Keratinocyte (primary cell): ENCODE data around the gene STMN3. TPM values are rescaled to one million over a fixed set of nuclear protein-coding genes. Genes with fewer than 3 reads are reported as not detected.

Source experiments
- DNase-seq: peaks from one replicate; pipeline ENCODE4 v3.0.0-alpha.2; 2011; ENCODE audit warnings: low read depth, missing footprints, low spot score
- FAIRE-seq: peaks from 2 replicates; lab custom pipeline; 2011; peaks lifted over from hg19 to GRCh38; lab: Jason Lieb, UNC
- H2AFZ ChIP-seq: 2 replicates; pipeline ENCODE4 v1.6.0; 2012; ENCODE audit warnings: low read length, control low read depth, inconsistent platforms; ENCODE audit not compliant: control insufficient read depth
- H3K27ac ChIP-seq: 2 replicates; pipeline ENCODE4 v1.5.1; 2011; ENCODE audit warnings: low read length; ENCODE audit not compliant: control insufficient read depth, insufficient read depth
- H3K27me3 ChIP-seq: 3 replicates; pipeline ENCODE4 v1.6.0; 2011; ENCODE audit warnings: low read length; ENCODE audit not compliant: control insufficient read depth, insufficient read depth; ENCODE audit errors: extremely low read depth
- H3K36me3 ChIP-seq, 2 experiments: 2 replicates in 1 of 2; 3 replicates in 1 of 2; pipeline ENCODE4 v1.5.1; 2011; ENCODE audit warnings: low read length in 2 of 2, mild to moderate bottlenecking in 1 of 2; ENCODE audit not compliant: control insufficient read depth in 2 of 2, insufficient read depth in 2 of 2; ENCODE audit errors: extremely low read depth in 1 of 2
- H3K4me1 ChIP-seq: 3 replicates; pipeline ENCODE4 v1.5.1; 2011; ENCODE audit warnings: low read length; ENCODE audit not compliant: control insufficient read depth, insufficient read depth; ENCODE audit errors: extremely low read depth
- H3K4me2 ChIP-seq: 3 replicates; pipeline ENCODE4 v1.6.0; 2011; ENCODE audit warnings: low read depth, low read length; ENCODE audit not compliant: control insufficient read depth, insufficient read depth; ENCODE audit errors: extremely low read depth
- H3K4me3 ChIP-seq, 3 experiments: fragments of 200-600 bp in 1 of 3; sonication (generic) in 1 of 3; 2 replicates in 2 of 3; 3 replicates in 1 of 3; pipeline ENCODE4 v1.5.1; 2011 to 2016; ENCODE audit warnings: low read length in 3 of 3, mild to moderate bottlenecking in 3 of 3, control low read depth in 2 of 3, inconsistent platforms in 1 of 3, low read depth in 1 of 3, mixed read lengths in 1 of 3, mixed run types in 1 of 3, moderate library complexity in 1 of 3; ENCODE audit not compliant: control insufficient read depth in 2 of 3, insufficient read depth in 2 of 3; ENCODE audit errors: extremely low read depth in 1 of 3
- H3K79me2 ChIP-seq: 2 replicates; pipeline ENCODE4 v1.6.0; 2012; ENCODE audit warnings: low read length; ENCODE audit not compliant: control insufficient read depth, insufficient read depth
- H3K9ac ChIP-seq: 3 replicates; pipeline ENCODE4 v1.6.0; 2011; ENCODE audit warnings: low read length; ENCODE audit not compliant: control insufficient read depth, insufficient read depth; ENCODE audit errors: extremely low read depth
- H3K9me1 ChIP-seq: 3 replicates; pipeline ENCODE4 v1.6.0; 2011; ENCODE audit warnings: low read length; ENCODE audit not compliant: control insufficient read depth, insufficient read depth; ENCODE audit errors: extremely low read depth
- H3K9me3 ChIP-seq: 2 replicates; pipeline ENCODE4 v1.5.1; 2012; ENCODE audit warnings: low read depth, low read length; ENCODE audit not compliant: control insufficient read depth
- H4K20me1 ChIP-seq: 3 replicates; pipeline ENCODE4 v1.6.0; 2011; ENCODE audit warnings: low read length; ENCODE audit not compliant: control insufficient read depth, insufficient read depth; ENCODE audit errors: extremely low read depth
- CTCF ChIP-seq, 3 experiments: IDR thresholded peaks in 1 of 3; conservative IDR thresholded peaks in 1 of 3; optimal IDR thresholded peaks in 1 of 3; 2 replicates in 2 of 3; 3 replicates in 1 of 3; pipeline versions ENCODE3 to v1.5.1; 2011; ENCODE audit warnings: low read length in 3 of 3, mild to moderate bottlenecking in 3 of 3, moderate library complexity in 2 of 3, control low read depth in 1 of 3, inconsistent platforms in 1 of 3; ENCODE audit not compliant: insufficient read depth in 2 of 3; ENCODE audit errors: extremely low read depth in 1 of 3
- EZH2 ChIP-seq: IDR thresholded peaks from one replicate; pipeline ENCODE4 v1.6.1; 2012; ENCODE audit warnings: inconsistent platforms, mild to moderate bottlenecking, low read length, moderate library complexity
- dilution Hi-C: fragments of 300-500 bp; cut with MboI; formaldehyde crosslinking; loops from one replicate; pipeline ENCODE4 v1.7.0; 2020; ENCODE audit warnings: low sequenced_read_pairs; ENCODE audit not compliant: extremely low pct_ligation_motif_present
- polyA plus RNA-seq, 5 experiments: library from polyadenylated mRNA; depleted of rRNA in 3 of 5; stranded (reverse) in 3 of 5; stranded (forward) in 1 of 5; unstranded in 1 of 5; fragments of >200 nt; gene quantifications; 1 replicate in 1 of 5; 2 replicates in 3 of 5; 3 replicates in 1 of 5; pipeline versions ENCODE4 v1.2.1 to v1.2.3, GENCODE V29; 2011 to 2012; ENCODE audit warnings: missing spikeins in 2 of 5, low read depth in 1 of 5, low replicate concordance in 1 of 5

Gene STMN3
- polyA plus RNA-seq, 1 donor (not counting 4 experiments of a cell fraction or from before 2014, with no cell fraction given) = 12.0 TPM

GRCh38 chr20:63648895-63649589 lies 4.2 kb downstream of the STMN3 start:
- Histone ChIP-seq H2AFZ (no peak overlapping the region), H3K27me3 (no peaks in the 10 kb centered on the region), H3K36me3 (no peaks in the 10 kb centered on the region), H3K9me3 (no peaks in the 10 kb centered on the region), H3K9ac (no peak overlapping the region), H3K4me3 (no peak overlapping the region), H3K9me1 (no peaks in the 10 kb centered on the region), H4K20me1 (no peaks in the 10 kb centered on the region), H3K79me2 (no peaks in the 10 kb centered on the region), H3K4me2 (no peak overlapping the region), H3K4me1 (peaks cover 12% of the 10 kb centered on the region), H3K27ac (no peak overlapping the region)
- FAIRE-seq (no peak), DNase-seq (no peak)
- dilution Hi-C loops = no loop called here
- no peak for TF ChIP-seq EZH2
- no peak for TF ChIP-seq CTCF (optimal IDR thresholded peaks at IDR 0.05 in 1 of 3, IDR thresholded peaks at IDR 0.05 in 1 of 3, conservative IDR thresholded peaks at IDR 0.05 in 1 of 3; ENCODE audit: extremely low read depth in 1 of 3, insufficient read depth in 2 of 3, low read length in 3 of 3)

- no peak overlapping the region for H3K9ac ChIP-seq
- FAIRE-seq (no peak), DNase-seq (no peak)
- H4K20me1 ChIP-seq = no peaks in the 10 kb centered on the region
- H3K36me3 ChIP-seq = no peaks in the 10 kb centered on the region
- H2AFZ ChIP-seq = no peak overlapping the region
- no peak overlapping the region for H3K4me3 ChIP-seq
- H3K9me3 ChIP-seq = no peaks in the 10 kb centered on the region
- H3K9me1 ChIP-seq = no peaks in the 10 kb centered on the region
- dilution Hi-C loops = no loop called here
- no peak overlapping the region for H3K4me2 ChIP-seq
- H3K27me3 ChIP-seq = no peaks in the 10 kb centered on the region
- no peak overlapping the region for H3K27ac ChIP-seq
- no peaks in the 10 kb centered on the region for H3K79me2 ChIP-seq
- TF ChIP-seq EZH2 = no peak
- no peak for TF ChIP-seq CTCF (optimal IDR thresholded peaks at IDR 0.05 in 1 of 3, IDR thresholded peaks at IDR 0.05 in 1 of 3, conservative IDR thresholded peaks at IDR 0.05 in 1 of 3; ENCODE audit: extremely low read depth in 1 of 3, insufficient read depth in 2 of 3, low read length in 3 of 3)
- H3K4me1 ChIP-seq = peaks cover 12% of the 10 kb centered on the region
Observed at GRCh38 chr20:63648190-63648589, 5.0 kb downstream of the STMN3 start.
